Measurements from ENCODE around the gene RBM15. TPM values are rescaled to one million over a fixed set of nuclear protein-coding genes. Genes with fewer than 3 reads are reported as not detected.

RBM15 gene
- total RNA-seq, 3 donors from 2014 or later (not counting 1 experiment from before 2014, with no cell fraction given): 81.8 to 109 (median 87.0) TPM

DNA sequence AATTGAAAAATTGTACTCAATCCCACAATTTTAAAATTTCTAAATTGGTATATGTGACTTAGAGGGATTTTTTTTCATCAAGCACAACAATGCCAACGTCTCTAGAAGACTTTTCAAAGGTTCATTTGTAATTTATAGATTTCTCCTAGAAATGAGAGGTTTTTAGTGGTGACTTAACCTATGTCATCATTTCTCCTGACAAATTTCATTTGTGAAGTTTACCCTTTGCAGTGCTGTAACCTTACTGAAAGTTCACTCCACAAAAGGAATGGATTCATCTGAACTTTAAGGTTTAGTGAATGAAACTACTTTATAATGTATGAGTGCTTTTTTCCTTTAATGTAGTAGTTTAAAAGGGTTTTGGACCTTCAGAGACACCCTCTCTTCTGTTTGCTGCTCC lies 16.1 kb downstream of the RBM15 start:
- no peak for ATAC-seq
- no peaks in the 10 kb centered on the region for H3K9me3 Mint-ChIP-seq
- Histone ChIP-seq H3K27ac (ENCODE audit: low read length) (no peak overlapping the region), H3K27me3 (ENCODE audit: control insufficient read depth, insufficient read depth, low read length) (no peaks in the 10 kb centered on the region), H3K4me1 (ENCODE audit: control insufficient read depth, insufficient read depth, low read length) (no peaks in the 10 kb centered on the region), H3K9me3 (ENCODE audit: control insufficient read depth, insufficient read depth, low read length) (no peaks in the 10 kb centered on the region), H3K4me3 (ENCODE audit: low read length) (no peak overlapping the region), H3K36me3 (ENCODE audit: control insufficient read depth, insufficient read depth, low read length) (peaks cover 16% of the 10 kb centered on the region)
- intact Hi-C loops (cut with micrococcal nuclease): no loop called here
- H3K4me1 Mint-ChIP-seq: peaks cover 23 to 31% of the 10 kb centered on the region in 2 donors
- no peak for DNase-seq
- no peaks in the 10 kb centered on the region for H3K27me3 Mint-ChIP-seq (ENCODE audit: low read depth in 2 of 2)
- no peaks in the 10 kb centered on the region for H3K36me3 Mint-ChIP-seq
- H3K4me3 Mint-ChIP-seq: no peak overlapping the region
- TF ChIP-seq, protein P1, sequence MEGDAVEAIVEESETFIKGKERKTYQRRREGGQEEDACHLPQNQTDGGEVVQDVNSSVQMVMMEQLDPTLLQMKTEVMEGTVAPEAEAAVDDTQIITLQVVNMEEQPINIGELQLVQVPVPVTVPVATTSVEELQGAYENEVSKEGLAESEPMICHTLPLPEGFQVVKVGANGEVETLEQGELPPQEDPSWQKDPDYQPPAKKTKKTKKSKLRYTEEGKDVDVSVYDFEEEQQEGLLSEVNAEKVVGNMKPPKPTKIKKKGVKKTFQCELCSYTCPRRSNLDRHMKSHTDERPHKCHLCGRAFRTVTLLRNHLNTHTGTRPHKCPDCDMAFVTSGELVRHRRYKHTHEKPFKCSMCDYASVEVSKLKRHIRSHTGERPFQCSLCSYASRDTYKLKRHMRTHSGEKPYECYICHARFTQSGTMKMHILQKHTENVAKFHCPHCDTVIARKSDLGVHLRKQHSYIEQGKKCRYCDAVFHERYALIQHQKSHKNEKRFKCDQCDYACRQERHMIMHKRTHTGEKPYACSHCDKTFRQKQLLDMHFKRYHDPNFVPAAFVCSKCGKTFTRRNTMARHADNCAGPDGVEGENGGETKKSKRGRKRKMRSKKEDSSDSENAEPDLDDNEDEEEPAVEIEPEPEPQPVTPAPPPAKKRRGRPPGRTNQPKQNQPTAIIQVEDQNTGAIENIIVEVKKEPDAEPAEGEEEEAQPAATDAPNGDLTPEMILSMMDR (IDR thresholded peaks at IDR 0.05): no peak
- H3K27ac Mint-ChIP-seq: peak overlapping the region in 1 of 2 donors; percentile 51
- WGBS (ENCODE audit: insufficient coverage): no CpG with 5 or more reads among the region's 1 CpG

DNA sequence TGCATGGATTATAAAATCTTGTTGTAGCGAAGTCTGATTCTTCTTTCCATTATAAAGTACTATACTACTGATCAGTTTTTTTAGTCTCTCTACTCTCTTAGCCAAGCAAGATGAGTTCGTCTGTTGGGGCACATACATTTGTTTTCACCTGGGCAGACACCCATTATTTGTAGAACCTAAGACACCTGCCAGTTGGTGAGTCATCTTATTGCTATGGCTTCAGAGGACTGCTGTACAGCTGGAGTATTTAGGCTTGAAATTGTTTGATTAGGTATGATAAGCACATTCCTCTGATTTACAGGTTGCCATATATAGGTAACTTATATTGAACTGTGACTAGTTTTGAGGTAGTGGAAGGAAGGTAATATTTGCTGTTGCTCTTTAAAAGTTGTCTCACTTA lies 17.2 kb downstream of the RBM15 start:
- peaks cover 18 to 25% of the 10 kb centered on the region in 2 donors for H3K4me1 Mint-ChIP-seq
- H3K9me3 Mint-ChIP-seq: no peaks in the 10 kb centered on the region
- Histone ChIP-seq H3K36me3 (ENCODE audit: control insufficient read depth, insufficient read depth, low read length) (peaks cover 16% of the 10 kb centered on the region), H3K4me1 (ENCODE audit: control insufficient read depth, insufficient read depth, low read length) (no peaks in the 10 kb centered on the region), H3K27me3 (ENCODE audit: control insufficient read depth, insufficient read depth, low read length) (no peaks in the 10 kb centered on the region), H3K4me3 (ENCODE audit: low read length) (no peak overlapping the region), H3K9me3 (ENCODE audit: control insufficient read depth, insufficient read depth, low read length) (no peaks in the 10 kb centered on the region), H3K27ac (ENCODE audit: low read length) (no peak overlapping the region)
- peak overlapping the region in 1 of 2 donors; percentile 28 for H3K27ac Mint-ChIP-seq
- no peak overlapping the region for H3K4me3 Mint-ChIP-seq
- H3K27me3 Mint-ChIP-seq (ENCODE audit: low read depth in 2 of 2): no peaks in the 10 kb centered on the region
- no peaks in the 10 kb centered on the region for H3K36me3 Mint-ChIP-seq
- ATAC-seq: no peak
- TF ChIP-seq, protein P1 (IDR thresholded peaks at IDR 0.05): no peak
- 88% methylated on average over 2 of the region's 2 CpGs for WGBS (ENCODE audit: insufficient coverage)
- intact Hi-C loops (cut with micrococcal nuclease): no loop called here
- no peak for DNase-seq

DNA sequence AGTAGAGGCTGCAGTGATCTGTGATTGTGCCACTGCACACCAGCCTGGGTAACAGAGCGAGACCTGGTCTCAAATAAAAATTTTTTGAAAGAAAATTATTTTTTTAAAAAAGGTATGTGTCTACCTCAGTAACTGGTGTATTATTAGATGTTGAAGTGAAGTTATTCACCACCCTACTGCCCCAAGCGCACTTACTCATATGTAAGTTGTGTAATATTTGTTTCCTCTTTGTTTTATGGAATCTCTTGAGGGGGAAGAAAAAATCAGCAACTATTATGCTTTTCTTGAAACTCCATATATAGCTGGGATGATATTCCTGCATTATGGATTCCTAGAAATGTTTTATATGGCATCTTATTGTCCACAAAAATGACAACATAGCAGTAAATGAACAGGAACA lies 21.3 kb downstream of the RBM15 start:
- H3K36me3 ChIP-seq (ENCODE audit: control insufficient read depth, insufficient read depth, low read length): peaks cover 27% of the 10 kb centered on the region

More for the DNA sequence above, 21.3 kb downstream of the RBM15 start:
- peaks cover 6% of the 10 kb centered on the region for H3K36me3 Mint-ChIP-seq
- no peaks in the 10 kb centered on the region for H3K27me3 Mint-ChIP-seq (ENCODE audit: low read depth in 2 of 2)
- no peaks in the 10 kb centered on the region for H3K9me3 Mint-ChIP-seq
- DNase-seq (no peak), ATAC-seq (no peak)
- Histone ChIP-seq H3K27me3 (ENCODE audit: control insufficient read depth, insufficient read depth, low read length) (no peaks in the 10 kb centered on the region), H3K4me3 (ENCODE audit: low read length) (no peak overlapping the region), H3K4me1 (ENCODE audit: control insufficient read depth, insufficient read depth, low read length) (no peaks in the 10 kb centered on the region), H3K9me3 (ENCODE audit: control insufficient read depth, insufficient read depth, low read length) (no peaks in the 10 kb centered on the region), H3K27ac (ENCODE audit: low read length) (no peak overlapping the region)
- H3K4me3 Mint-ChIP-seq: no peak overlapping the region
- intact Hi-C loops (cut with micrococcal nuclease): no loop called here
- peaks cover 14 to 15% of the 10 kb centered on the region in 2 donors for H3K4me1 Mint-ChIP-seq
- H3K27ac Mint-ChIP-seq: peak overlapping the region in 1 of 2 donors; percentile 35
- WGBS (ENCODE audit: insufficient coverage): 100% methylated on average over 1 of the region's 2 CpGs
- TF ChIP-seq, protein P1 (IDR thresholded peaks at IDR 0.05): no peak

Measured in natural killer cell (primary cell).